Left lobe of liver (tissue), 2 donors: ENCODE measurements around the gene HNRNPF. TPM values are rescaled to one million over a fixed set of nuclear protein-coding genes. Genes with fewer than 3 reads are reported as not detected.
"Not testable (repeated sequence)": the region's sequence is repeated elsewhere in the genome, so short reads cannot be mapped to it uniquely, and the experiment has no call there.

Experiments
- ATAC-seq: fragments of 200-7000 bp; cut with Tn5 transposase; one replicate; pipeline ENCODE4 v1.9.1; 2020; ENCODE audit warnings: mild to moderate bottlenecking, moderate library complexity
- DNase-seq: peaks from one replicate; pipeline ENCODE4 v3.0.0-alpha.2; 2020; ENCODE audit warnings: low spot score
- total RNA-seq: library from RNA; stranded (reverse); gene quantifications from one replicate; pipeline ENCODE4 v1.2.1, GENCODE V29; 2021
- donor health status: DM: no; HTN: no; CAD: no; lungs with moderate emphysema.
- donor health status: DM: no; HTN: yes; CAD: no.

Gene HNRNPF
- total RNA-seq = 118 TPM

- ATAC-seq = peak; percentile 82
- DNase-seq = peak; percentile 97
These were observed at the start of gene HNRNPF for GRCh38 chr10:43408710-43409384. TSS of gene HNRNPF (minus strand) at chr10:43409186. CDS start at chr10:43387884, 21,302 bp downstream.

GRCh38 chr10:43458227-43458626 lies 49.2 kb upstream of the HNRNPF start:
- ATAC-seq = no peak
- DNase-seq = no peak

GRCh38 chr10:43456561-43456960 lies 47.6 kb upstream of the HNRNPF start:
- ATAC-seq, DNase-seq: not testable (repeated sequence)

GRCh38 chr10:43454025-43454424 lies 45.0 kb upstream of the HNRNPF start:
- not testable (repeated sequence) for ATAC-seq, DNase-seq

- ATAC-seq (no peak), DNase-seq (no peak)
These were observed 44.4 kb upstream of the HNRNPF start for GRCh38 chr10:43453266-43453831.

- no peak for DNase-seq
- ATAC-seq = no peak
These were observed 43.4 kb upstream of the HNRNPF start for GRCh38 chr10:43452356-43452914.

GRCh38 chr10:43448742-43449141 lies 39.8 kb upstream of the HNRNPF start:
- DNase-seq (no peak), ATAC-seq (no peak)

- not testable (repeated sequence) for ATAC-seq, DNase-seq
These were observed 37.4 kb upstream of the HNRNPF start for GRCh38 chr10:43446219-43447017.

- ATAC-seq (no peak), DNase-seq (no peak)
These were observed 36.0 kb upstream of the HNRNPF start for GRCh38 chr10:43444897-43445466.

GRCh38 chr10:43444323-43444722 lies 35.3 kb upstream of the HNRNPF start:
- DNase-seq (no peak), ATAC-seq (no peak)

GRCh38 chr10:43440463-43441134 lies 31.6 kb upstream of the HNRNPF start:
- DNase-seq = no peak
- ATAC-seq = no peak

GRCh38 chr10:43437141-43437870 lies 28.3 kb upstream of the HNRNPF start:
- no peak for DNase-seq
- ATAC-seq = no peak

GRCh38 chr10:43436291-43437140 lies 27.5 kb upstream of the HNRNPF start, which contains the start of gene ZNF487:
TSS of gene ZNF487 (plus strand) at chr10:43437111. CDS start at chr10:43475814, 38,703 bp downstream.
- ATAC-seq (peak; percentile 95), DNase-seq (peak; percentile 93)

GRCh38 chr10:43430926-43431663 lies 22.1 kb upstream of the HNRNPF start:
- DNase-seq (no peak), ATAC-seq (no peak)

- DNase-seq = no peak
These were observed 18.3 kb upstream of the HNRNPF start for GRCh38 chr10:43427166-43427825.

GRCh38 chr10:43426476-43426875 lies 17.5 kb upstream of the HNRNPF start:
- not testable (repeated sequence) for DNase-seq, ATAC-seq

More at GRCh38 chr10:43427166-43427825, 18.3 kb upstream of the HNRNPF start:
- ATAC-seq = no peak

- ATAC-seq = no peak
- no peak for DNase-seq
These were observed 15.4 kb upstream of the HNRNPF start for GRCh38 chr10:43424416-43424815.
